HepG2 (cell line): ENCODE data around the gene SH3PXD2A. TPM values are rescaled to one million over a fixed set of nuclear protein-coding genes. Genes with fewer than 3 reads are reported as not detected.
A peak's percentile ranks its signal among the peaks of the same experiment; 100 is the strongest.

Source experiments
- ATAC-seq: fragments of 200-7000 bp; cut with Tn5 transposase; 3 replicates; pipeline ENCODE4 v1.9.1; 2020; ENCODE audit warnings: mild to moderate bottlenecking, moderate library complexity
- BruUV-seq: library from RNA; stranded (reverse); fragments of 400-500 nt; replicated peaks from 2 replicates; lab custom pipeline; 2021; lab: Mats Ljungman, UMichigan
- CTCF ChIA-PET: fragments of 300-600 bp; formaldehyde crosslinking; extraction: SDS; loops from one replicate; lab custom pipeline; 2021; ENCODE audit warnings: low total read pairs, inconsistent platforms, low intra/inter-chr PET ratio; lab: Yijun Ruan, JAX
- POLR2A ChIA-PET: fragments of 350-600 bp; sonication (Branson Sonifier 250); formaldehyde crosslinking; loops from one replicate; lab custom pipeline; 2020; ENCODE audit warnings: antibody characterized with exemption, inconsistent platforms; lab: Yijun Ruan, JAX
- DNase-seq: peaks from one replicate; pipeline ENCODE4 v3.0.0-alpha.2; 2015; ENCODE audit warnings: low spot score
- FAIRE-seq: peaks from 3 replicates; lab custom pipeline; 2011; peaks lifted over from hg19 to GRCh38; lab: Jason Lieb, UNC
- H2AFZ ChIP-seq: one replicate; pipeline ENCODE4 v1.6.1; 2011; ENCODE audit warnings: low read length, inconsistent platforms
- H3K27ac ChIP-seq: fragments of 300-600 bp; 3 replicates; pipeline ENCODE4 v1.8.0; 2011; ENCODE audit warnings: mixed run types, mild to moderate bottlenecking, mixed read lengths, low read length, inconsistent platforms; ENCODE audit not compliant: insufficient read depth; ENCODE audit errors: extremely low read length
- H3K27me3 ChIP-seq, 2 experiments: fragments of 200-600 bp in 1 of 2; 2 replicates in 1 of 2; 3 replicates in 1 of 2; pipeline versions ENCODE4 v1.6.0 to v1.8.0; 2011; ENCODE audit warnings: low read length in 2 of 2, mild to moderate bottlenecking in 2 of 2, moderate library complexity in 2 of 2, inconsistent platforms in 1 of 2; ENCODE audit not compliant: insufficient read depth in 2 of 2, control insufficient read depth in 1 of 2
- H3K36me3 ChIP-seq, 2 experiments: fragments of 200-600 bp in 1 of 2; replicated peaks in 1 of 2; 2 replicates in 1 of 2; 3 replicates in 1 of 2; pipeline versions ENCODE4 v1.5.1 to v1.8.0; 2011; ENCODE audit warnings: low read length in 2 of 2, inconsistent platforms in 1 of 2; ENCODE audit not compliant: insufficient read depth in 2 of 2, control insufficient read depth in 1 of 2
- H3K4me1 ChIP-seq: 2 replicates; pipeline ENCODE4 v1.5.1; 2012; ENCODE audit warnings: low read length, inconsistent platforms; ENCODE audit not compliant: insufficient read depth
- H3K4me2 ChIP-seq: 2 replicates; pipeline ENCODE4 v1.6.0; 2011; ENCODE audit warnings: low read depth, low read length, inconsistent platforms
- H3K4me3 ChIP-seq, 3 experiments: fragments of 200-600 bp in 1 of 3; sonication (generic), shearing (Covaris generic) in 1 of 3; replicated peaks in 1 of 3; 2 replicates each; pipeline ENCODE4 v1.5.1; 2011 to 2016; ENCODE audit warnings: low read length in 3 of 3, inconsistent platforms in 2 of 3, low read depth in 2 of 3, mild to moderate bottlenecking in 2 of 3, control low read depth in 1 of 3, mixed read lengths in 1 of 3; ENCODE audit not compliant: insufficient read depth in 1 of 3
- H3K79me2 ChIP-seq: one replicate; pipeline ENCODE4 v1.6.1; 2011; ENCODE audit warnings: low read length, inconsistent platforms; ENCODE audit not compliant: insufficient read depth
- H3K9ac ChIP-seq: 2 replicates; pipeline ENCODE4 v1.6.0; 2011; ENCODE audit warnings: mild to moderate bottlenecking, low read depth, low read length, inconsistent platforms; ENCODE audit not compliant: insufficient read depth
- H3K9me3 ChIP-seq: 2 replicates; pipeline ENCODE4 v1.5.1; 2012; ENCODE audit warnings: mild to moderate bottlenecking, low read length
- H4K20me1 ChIP-seq: 2 replicates; pipeline ENCODE4 v1.6.0; 2011; ENCODE audit warnings: inconsistent platforms, mild to moderate bottlenecking, low read length, moderate library complexity; ENCODE audit not compliant: insufficient read depth
- GMEB2 ChIP-seq: IDR thresholded peaks from 2 replicates; pipeline ENCODE4 v1.6.1; 2016; ENCODE audit warnings: missing biosample characterization, missing genetic modification reagents, low read depth
- HMGA1 ChIP-seq: sonication (generic); formaldehyde crosslinking; conservative IDR thresholded peaks from 2 replicates; pipeline ENCODE4 v1.4.0; 2020; ENCODE audit warnings: missing genetic modification reagents
- NR2F6 ChIP-seq, 2 experiments: IDR thresholded peaks; 2 replicates each; pipeline ENCODE4 v1.6.1; 2016; ENCODE audit warnings: antibody characterized with exemption in 1 of 2, mild to moderate bottlenecking in 1 of 2
- REPIN1 ChIP-seq: sonication (generic); formaldehyde crosslinking; IDR thresholded peaks from 2 replicates; pipeline ENCODE4 v1.8.0; 2022; ENCODE audit warnings: missing genetic modification reagents, low read depth, mild to moderate bottlenecking, borderline replicate concordance
- SNRNP70 ChIP-seq: fragments of 200-400 bp; formaldehyde crosslinking; IDR thresholded peaks from 2 replicates; pipeline ENCODE4 v1.6.1; 2017; ENCODE audit warnings: mild to moderate bottlenecking, low read depth, low read length, moderate library complexity
- ZFP41 ChIP-seq: sonication (generic); formaldehyde crosslinking; IDR thresholded peaks from 2 replicates; pipeline ENCODE4 v1.4.0; 2020; ENCODE audit warnings: mild to moderate bottlenecking, missing genetic modification reagents, borderline replicate concordance
- ZNF121 ChIP-seq: sonication (generic); formaldehyde crosslinking; IDR thresholded peaks from 2 replicates; pipeline ENCODE4 v1.5.0; 2020; ENCODE audit warnings: mild to moderate bottlenecking, missing genetic modification reagents
- ZNF253 ChIP-seq: sonication (generic); formaldehyde crosslinking; IDR thresholded peaks from 2 replicates; pipeline ENCODE4 v1.8.0; 2022; ENCODE audit warnings: mild to moderate bottlenecking, missing genetic modification reagents, borderline replicate concordance
- ZNF280D ChIP-seq: sonication (generic); formaldehyde crosslinking; IDR thresholded peaks from 2 replicates; pipeline ENCODE4 v1.5.1; 2020; ENCODE audit warnings: mild to moderate bottlenecking, missing genetic modification reagents
- ZNF329 ChIP-seq: sonication (generic); formaldehyde crosslinking; IDR thresholded peaks from 2 replicates; pipeline ENCODE4 v1.9.0; 2021; ENCODE audit warnings: low read depth, mild to moderate bottlenecking, missing genetic modification reagents
- ZNF552 ChIP-seq: sonication (generic); formaldehyde crosslinking; IDR thresholded peaks from 2 replicates; pipeline ENCODE4 v1.9.0; 2022; ENCODE audit warnings: missing genetic modification reagents, mild to moderate bottlenecking, borderline replicate concordance
- ZNF580 ChIP-seq: IDR thresholded peaks from 2 replicates; pipeline ENCODE4 v1.6.1; 2016; ENCODE audit warnings: low read depth, borderline replicate concordance
- ZNF720 ChIP-seq: sonication (generic); formaldehyde crosslinking; IDR thresholded peaks from 2 replicates; pipeline ENCODE4 v1.4.0; 2020; ENCODE audit warnings: missing genetic modification reagents
- ZNF772 ChIP-seq: sonication (generic); formaldehyde crosslinking; IDR thresholded peaks from 2 replicates; pipeline ENCODE4 v1.5.0; 2020; ENCODE audit warnings: mild to moderate bottlenecking, missing genetic modification reagents
- WGBS: methylation state at CpG from one replicate; pipeline ENCODE4 v1.1.6; 2017; ENCODE audit warnings: low lambda C conversion rate; 5-methylcytosine and 5-hydroxymethylcytosine counted together
- in situ Hi-C: cut with HindIII; loops from 2 replicates; pipeline ENCODE4 v1.10.0; 2017; ENCODE audit warnings: low pct_unique_long_range_greater_than_20kb; ENCODE audit not compliant: extremely low pct_ligation_motif_present
- intact Hi-C: fragments of 100-400 bp; cut with micrococcal nuclease; formaldehyde crosslinking; loops from one replicate; pipeline ENCODE4 v1.10.0; 2022; ENCODE audit not compliant: unreplicated experiment
- polyA plus RNA-seq, 8 experiments: library from polyadenylated mRNA; depleted of rRNA in 3 of 8; stranded (reverse) in 7 of 8; unstranded in 1 of 8; fragments of >200 nt; fragmentation: Illumina TruSeq in 4 of 8; extraction: Trizol in 4 of 8; gene quantifications; 2 replicates each; pipeline versions ENCODE4 v1.2.1 to v1.2.3, GENCODE V29; 2011 to 2016; ENCODE audit warnings: low read depth in 4 of 8, missing spikeins in 1 of 8, mixed read lengths in 1 of 8; ENCODE audit not compliant: insufficient read depth in 1 of 8
- total RNA-seq, 5 experiments: library from RNA; depleted of rRNA; stranded (reverse); fragments of >200 nt; fragmentation: Illumina TruSeq; extraction: Trizol; gene quantifications; 2 replicates each; pipeline ENCODE4 v1.2.3, GENCODE V29; 2016; ENCODE audit warnings: low read depth in 1 of 5

Gene SH3PXD2A
- total and polyA plus RNA-seq, 2 of the 13 experiments (the other 11 are each of a cell fraction or from before 2014, with no cell fraction given), result 11.1 to 11.3 TPM

GRCh38 chr10:103847346-103847745 lies 8.0 kb downstream of the SH3PXD2A start:
- intact Hi-C loops, result no loop called here
- WGBS, result 98% methylated on average over 3 of the region's 7 CpGs
- BruUV-seq, result no TSS peak
- Histone ChIP-seq H3K4me3 (no peak overlapping the region), H3K4me2 (no peak overlapping the region), H3K36me3 (peaks cover 13 to 41% of the 10 kb centered on the region in 2 experiments), H3K4me1 (peaks cover 93% of the 10 kb centered on the region), H3K9me3 (no peaks in the 10 kb centered on the region), H3K27ac (no peak overlapping the region), H4K20me1 (peaks cover 50% of the 10 kb centered on the region), H3K27me3 (no peaks in the 10 kb centered on the region), H3K9ac (no peak overlapping the region), H2AFZ (no peak overlapping the region), H3K79me2 (peaks cover 95% of the 10 kb centered on the region)
- in situ Hi-C loops, result no loop called here
- POLR2A ChIA-PET, result interaction anchor here (1.0 to 3.3 kb wide), 5 partner anchors 9 to 53 kb away, joined by 3 to 17 read pairs (median 5); no protein-coding TSS in a partner anchor
- FAIRE-seq, result no peak
- no peak for DNase-seq
- CTCF ChIA-PET, result no interaction called here
- ATAC-seq, result no peak
- TF ChIP-seq ZNF121 (CRISPR knock-in tag) (peak; percentile 84), ZFP41 (CRISPR knock-in tag) (no peak)
- TF ChIP-seq, all 625 proteins: peak for 1

- H3K27ac ChIP-seq, result no peak overlapping the region
- peaks cover 90% of the 10 kb centered on the region for H3K4me1 ChIP-seq
- H3K9me3 ChIP-seq, result no peaks in the 10 kb centered on the region
- DNase-seq, result no peak
- peak; percentile 13; the same call in 1 of the 3 replicates for ATAC-seq
- 72% methylated on average over 5 of the region's 5 CpGs for WGBS
- H2AFZ ChIP-seq, result no peak overlapping the region
- no TSS peak for BruUV-seq
- no peak overlapping the region for H3K9ac ChIP-seq
- H4K20me1 ChIP-seq, result peaks cover 45% of the 10 kb centered on the region
- peaks cover 91% of the 10 kb centered on the region for H3K79me2 ChIP-seq
- peaks cover 12 to 29% of the 10 kb centered on the region in 2 experiments for H3K36me3 ChIP-seq
- in situ Hi-C loops, result no loop called here
- ChIA-PET POLR2A (no interaction called here), CTCF (no interaction called here)
- H3K4me2 ChIP-seq, result no peak overlapping the region
- FAIRE-seq, result no peak
- H3K4me3 ChIP-seq, result no peak overlapping the region
- H3K27me3 ChIP-seq, result no peaks in the 10 kb centered on the region
- intact Hi-C loops, result no loop called here
- TF ChIP-seq REPIN1 (CRISPR knock-in tag) (no peak), HMGA1 (no peak), ZNF580 (CRISPR knock-in tag) (no peak), ZNF552 (CRISPR knock-in tag) (no peak), ZNF253 (CRISPR knock-in tag) (no peak), ZNF280D (CRISPR knock-in tag) (no peak), ZNF720 (CRISPR knock-in tag) (no peak), ZNF772 (no peak), GMEB2 (CRISPR knock-in tag) (no peak), NR2F6 (IDR thresholded peaks at IDR 0.05) (no peak), NR2F6 (CRISPR knock-in tag; IDR thresholded peaks at IDR 0.05) (no peak), SNRNP70 (no peak), ZNF329 (CRISPR knock-in tag) (no peak)
Observed at GRCh38 chr10:103845972-103846371, 9.4 kb downstream of the SH3PXD2A start.
